HG03575 (cell line): ENCODE measurements around the gene FAM20B.

ENCODE experiments used
- ATAC-seq: cut with Tn5 transposase; IDR thresholded peaks from one replicate; pipeline ENCODE4 v1.9.1; 2021; ENCODE audit not compliant: unreplicated experiment, insufficient number of reproducible peaks, low FRiP score; ENCODE audit errors: extremely low read depth

Gene FAM20B

GRCh38 chr1:179082333-179082998 lies 56.8 kb downstream of the FAM20B start:
- no peak for ATAC-seq

- no peak for ATAC-seq
Observed at GRCh38 chr1:179082999-179083335, 57.3 kb downstream of the FAM20B start.

GRCh38 chr1:179083533-179083932 lies 57.8 kb downstream of the FAM20B start:
- ATAC-seq = no peak

GRCh38 chr1:179087665-179088064 lies 62.0 kb downstream of the FAM20B start:
- no peak for ATAC-seq

GRCh38 chr1:179089827-179090482 lies 64.3 kb downstream of the FAM20B start:
- ATAC-seq = no peak

- ATAC-seq = no peak
Observed at GRCh38 chr1:179090522-179090921, 64.8 kb downstream of the FAM20B start.

- no peak for ATAC-seq
Observed at GRCh38 chr1:179090923-179091322, 65.2 kb downstream of the FAM20B start.

- ATAC-seq = no peak
Observed at GRCh38 chr1:179091691-179092165, 66.0 kb downstream of the FAM20B start.

GRCh38 chr1:179092896-179093461 lies 67.3 kb downstream of the FAM20B start:
- no peak for ATAC-seq

GRCh38 chr1:179094818-179095217 lies 69.1 kb downstream of the FAM20B start:
- ATAC-seq = no peak

- ATAC-seq = no peak
Observed at GRCh38 chr1:179095377-179095776, 69.7 kb downstream of the FAM20B start.

GRCh38 chr1:179095924-179096323 lies 70.2 kb downstream of the FAM20B start:
- no peak for ATAC-seq

GRCh38 chr1:179099891-179100290 lies 74.2 kb downstream of the FAM20B start:
- ATAC-seq = no peak

GRCh38 chr1:179101566-179101965 lies 75.9 kb downstream of the FAM20B start:
- no peak for ATAC-seq

GRCh38 chr1:179103999-179104398 lies 78.3 kb downstream of the FAM20B start:
- no peak for ATAC-seq

GRCh38 chr1:179104611-179105250 lies 79.0 kb downstream of the FAM20B start:
- ATAC-seq = no peak

- ATAC-seq = no peak
Observed at GRCh38 chr1:179105393-179105792, 79.7 kb downstream of the FAM20B start.

- ATAC-seq = no peak
Observed at GRCh38 chr1:179107706-179108629, 82.3 kb downstream of the FAM20B start.

GRCh38 chr1:179108644-179109043 lies 83.0 kb downstream of the FAM20B start:
- no peak for ATAC-seq
